Neuron (in vitro differentiated cells): ENCODE data around the gene GALNT6.

Experiments used
- H2AFZ ChIP-seq: one replicate; pipeline ENCODE4 v1.6.1; 2013; ENCODE audit warnings: low read depth, mild to moderate bottlenecking, inconsistent platforms, low read length, moderate library complexity
- H3K27me3 ChIP-seq: one replicate; pipeline ENCODE4 v1.6.1; 2013; ENCODE audit warnings: low read length; ENCODE audit not compliant: insufficient read depth
- H3K36me3 ChIP-seq: one replicate; pipeline ENCODE4 v1.6.1; 2013; ENCODE audit warnings: low read length; ENCODE audit not compliant: insufficient read depth
- H3K4me1 ChIP-seq: one replicate; pipeline ENCODE4 v1.6.1; 2013; ENCODE audit warnings: low read length; ENCODE audit not compliant: insufficient read depth
- H3K4me3 ChIP-seq: 2 replicates; pipeline ENCODE4 v1.5.1; 2013; ENCODE audit warnings: mild to moderate bottlenecking, low read length, moderate library complexity
- H3K9me3 ChIP-seq: one replicate; pipeline ENCODE4 v1.6.1; 2013; ENCODE audit warnings: low read length

The GALNT6 gene

DNA sequence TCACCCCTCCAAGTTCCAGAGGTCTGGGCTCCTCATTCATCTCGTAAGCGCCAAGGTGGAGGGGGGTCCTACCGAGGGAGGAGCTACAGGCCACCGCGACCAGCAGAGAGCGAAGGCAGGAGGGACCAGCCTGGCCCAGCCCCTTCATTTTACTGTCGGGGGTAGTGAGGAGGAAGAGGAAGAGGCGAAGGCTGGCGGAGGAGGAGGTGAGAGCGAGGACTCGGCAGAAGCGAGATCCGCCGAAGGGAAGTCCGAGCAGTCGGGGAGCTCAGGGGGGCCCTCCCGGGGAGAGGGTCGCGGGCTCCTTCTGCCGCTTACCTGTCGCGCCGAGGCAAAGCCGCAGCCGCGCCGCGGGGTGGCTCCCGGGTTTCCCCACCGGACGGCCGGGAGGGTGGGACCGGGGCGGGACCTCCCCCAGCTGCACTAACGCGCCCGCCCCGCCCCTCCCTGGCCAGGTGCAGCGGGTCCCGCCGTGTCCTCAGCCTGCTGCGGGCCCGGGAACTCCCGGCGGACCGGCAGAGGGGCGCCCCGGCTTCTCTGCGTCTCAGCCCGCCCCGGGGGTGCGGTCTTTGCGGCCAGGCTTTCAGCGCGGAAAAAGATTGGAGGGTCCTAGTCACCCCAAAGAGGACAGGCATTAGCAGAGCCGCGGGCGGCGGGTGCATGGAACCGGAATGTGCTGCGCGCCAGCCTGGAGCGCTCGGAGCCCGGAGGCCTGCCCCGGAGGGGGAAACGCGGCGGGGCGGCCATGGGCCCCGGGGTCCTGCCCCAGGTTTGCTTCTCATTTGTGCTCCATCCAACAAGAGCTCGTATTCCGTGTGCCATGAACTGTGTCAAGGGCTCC, at the start of gene GALNT6:
Gene GALNT6 (minus strand): TSS at position 124 of the 841 bp plus-strand sequence. CDS start 11,625 bp downstream, outside the sequence.
- Histone ChIP-seq H3K4me1 (peaks cover 4% of the 10 kb centered on the region), H3K9me3 (peaks cover 4% of the 10 kb centered on the region), H3K27me3 (peaks cover 85% of the 10 kb centered on the region), H2AFZ (no peak within 1 kb of the TSS), H3K4me3 (peak within 1 kb of the TSS; percentile 15), H3K36me3 (no peaks in the 10 kb centered on the region)

- no peaks in the 10 kb centered on the region for H3K36me3 ChIP-seq
- H2AFZ ChIP-seq = no peak overlapping the region
- peaks cover 19% of the 10 kb centered on the region for H3K4me1 ChIP-seq
- H3K4me3 ChIP-seq = no peak overlapping the region
- no peaks in the 10 kb centered on the region for H3K9me3 ChIP-seq
- H3K27me3 ChIP-seq = no peaks in the 10 kb centered on the region
These were observed 48.1 kb upstream of the GALNT6 start for GRCh38 chr12:51439330-51439729.

- no peak overlapping the region for H3K4me3 ChIP-seq
- H3K36me3 ChIP-seq = no peaks in the 10 kb centered on the region
- no peaks in the 10 kb centered on the region for H3K9me3 ChIP-seq
- no peaks in the 10 kb centered on the region for H3K27me3 ChIP-seq
- H2AFZ ChIP-seq = no peak overlapping the region
- peaks cover 17% of the 10 kb centered on the region for H3K4me1 ChIP-seq
These were observed 46.2 kb upstream of the GALNT6 start for GRCh38 chr12:51437431-51437830.

- Histone ChIP-seq H3K9me3 (no peaks in the 10 kb centered on the region), H3K27me3 (no peaks in the 10 kb centered on the region), H3K4me1 (peaks cover 4% of the 10 kb centered on the region), H3K4me3 (no peak overlapping the region), H2AFZ (no peak overlapping the region), H3K36me3 (no peaks in the 10 kb centered on the region)
These were observed 43.1 kb upstream of the GALNT6 start for GRCh38 chr12:51434305-51434704.

DNA sequence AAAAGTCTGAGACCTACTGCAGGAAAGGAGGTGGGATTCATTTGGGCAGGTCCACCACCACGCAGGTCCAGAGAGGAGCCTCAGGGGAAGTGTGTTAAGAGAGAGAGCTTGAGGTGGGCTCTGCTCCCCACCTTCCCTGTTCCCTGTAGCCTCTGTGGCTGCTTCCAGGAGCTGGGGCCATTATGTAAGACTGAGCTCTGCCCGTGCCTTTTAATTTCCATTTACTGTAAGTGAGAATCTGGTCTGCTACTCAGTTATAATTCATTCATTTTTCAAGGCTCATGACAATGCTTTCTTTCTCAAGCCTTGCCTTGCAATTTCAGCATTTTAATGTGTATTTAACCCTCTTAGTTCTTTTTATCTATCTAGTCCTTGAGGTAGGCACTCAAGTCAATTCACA, 41.7 kb upstream of the GALNT6 start:
- no peak overlapping the region for H2AFZ ChIP-seq
- H3K4me1 ChIP-seq = peaks cover 4% of the 10 kb centered on the region
- H3K4me3 ChIP-seq = no peak overlapping the region
- H3K27me3 ChIP-seq = no peaks in the 10 kb centered on the region
- H3K9me3 ChIP-seq = no peaks in the 10 kb centered on the region
- no peaks in the 10 kb centered on the region for H3K36me3 ChIP-seq

DNA sequence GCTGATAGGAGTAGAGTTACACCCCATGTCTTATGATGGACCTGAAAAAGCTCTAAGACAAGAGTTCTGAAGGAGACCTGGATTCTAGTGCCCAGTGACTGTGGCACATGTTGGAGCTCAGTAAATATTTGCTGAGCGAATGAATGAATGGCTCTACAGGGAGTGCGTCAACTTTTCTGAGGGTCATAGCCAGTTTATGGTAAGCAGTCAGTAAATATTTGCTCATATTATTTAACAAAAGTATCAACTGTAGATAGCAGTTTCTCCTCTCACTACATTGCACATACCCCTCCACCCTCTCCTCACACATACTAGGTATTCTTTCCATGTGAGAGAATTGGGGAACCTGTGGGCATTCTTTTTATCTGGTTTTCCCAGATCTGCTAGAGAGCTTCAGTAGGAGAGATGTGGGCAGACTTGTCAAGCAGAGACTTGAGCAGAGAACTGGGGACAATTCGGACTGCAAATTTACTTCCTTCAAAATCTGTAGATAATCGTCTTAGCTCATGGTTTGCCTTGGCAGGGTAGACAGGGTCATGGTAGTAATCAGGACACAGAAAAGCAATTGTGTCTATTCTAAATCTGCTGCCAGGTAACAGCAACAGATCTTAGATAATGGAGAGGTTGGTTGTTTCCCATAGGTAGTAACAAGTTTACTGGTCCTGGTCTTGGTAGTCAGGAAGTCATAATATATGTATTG, 39.1 kb upstream of the GALNT6 start:
- no peak overlapping the region for H2AFZ ChIP-seq
- no peaks in the 10 kb centered on the region for H3K36me3 ChIP-seq
- H3K9me3 ChIP-seq = no peaks in the 10 kb centered on the region
- no peaks in the 10 kb centered on the region for H3K27me3 ChIP-seq
- H3K4me1 ChIP-seq = peaks cover 11% of the 10 kb centered on the region
- no peak overlapping the region for H3K4me3 ChIP-seq

GRCh38 chr12:51429700-51430099, 38.5 kb upstream of the GALNT6 start:
- H3K27me3 ChIP-seq = no peaks in the 10 kb centered on the region
- no peak overlapping the region for H3K4me3 ChIP-seq
- no peaks in the 10 kb centered on the region for H3K9me3 ChIP-seq
- H3K36me3 ChIP-seq = no peaks in the 10 kb centered on the region
- H2AFZ ChIP-seq = no peak overlapping the region
- H3K4me1 ChIP-seq = peaks cover 12% of the 10 kb centered on the region

GRCh38 chr12:51428256-51428655, 37.0 kb upstream of the GALNT6 start:
- H3K36me3 ChIP-seq = no peaks in the 10 kb centered on the region

DNA sequence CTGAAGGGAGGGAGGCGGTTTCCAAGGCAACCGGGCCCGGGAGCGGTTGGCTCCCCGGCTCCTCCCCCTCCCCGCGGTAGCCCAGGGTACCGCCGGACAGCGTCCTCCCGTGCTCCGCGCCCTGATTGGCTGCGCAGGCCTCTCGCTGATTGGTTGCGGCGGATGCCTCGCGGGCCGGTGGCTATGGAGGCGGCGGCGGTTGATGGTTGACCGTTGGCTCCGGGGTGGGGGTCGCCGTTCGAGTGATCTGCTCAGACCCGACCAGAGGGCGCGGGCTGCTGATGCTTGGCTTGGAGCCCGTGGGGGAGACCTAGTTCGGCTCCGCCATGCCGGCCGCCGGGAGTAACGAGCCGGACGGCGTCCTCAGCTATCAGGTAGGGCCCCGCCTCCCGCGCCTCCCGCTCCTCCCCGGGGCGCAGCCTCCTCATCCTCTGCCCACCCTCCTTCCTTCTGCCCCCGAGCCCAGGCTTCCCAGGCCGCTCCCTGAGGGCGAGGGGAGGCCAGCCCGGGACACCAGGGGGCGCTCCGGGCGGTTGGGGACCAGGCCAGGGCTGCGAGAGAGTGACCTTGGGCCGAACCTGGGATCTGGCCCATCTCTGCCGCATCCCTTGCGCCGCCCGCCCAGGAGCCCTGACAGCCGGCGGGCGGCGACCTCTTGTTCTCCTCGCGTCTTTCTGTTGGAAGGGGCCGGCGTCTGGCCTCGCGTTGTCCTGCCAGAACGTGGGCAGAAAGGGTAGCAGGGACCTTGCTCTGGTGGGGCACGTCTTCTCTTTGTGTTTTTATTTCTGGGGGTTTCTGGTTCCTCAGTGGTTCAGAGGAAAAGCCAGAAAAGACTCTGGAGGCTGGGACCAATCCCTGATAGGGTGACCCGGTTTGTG, 33.7 kb upstream of the GALNT6 start, which contains the start of gene SLC4A8:
Gene SLC4A8 (plus strand): TSS at position 170 of the 878 bp plus-strand sequence. CDS start 157 bp downstream, at position 327.
- H3K4me1 ChIP-seq = peaks cover 29% of the 10 kb centered on the region
- peak within 1 kb of the TSS; percentile 77 for H2AFZ ChIP-seq
- no peaks in the 10 kb centered on the region for H3K36me3 ChIP-seq
- H3K9me3 ChIP-seq = no peaks in the 10 kb centered on the region
- H3K27me3 ChIP-seq = no peaks in the 10 kb centered on the region
- H3K4me3 ChIP-seq = peak within 1 kb of the TSS; percentile 66

More at GRCh38 chr12:51428256-51428655, 37.0 kb upstream of the GALNT6 start:
- H3K9me3 ChIP-seq = no peaks in the 10 kb centered on the region
- no peak overlapping the region for H3K4me3 ChIP-seq
- H2AFZ ChIP-seq = no peak overlapping the region
- peaks cover 16% of the 10 kb centered on the region for H3K4me1 ChIP-seq
- no peaks in the 10 kb centered on the region for H3K27me3 ChIP-seq

GRCh38 chr12:51424094-51424661, 33.0 kb upstream of the GALNT6 start:
- Histone ChIP-seq H3K4me1 (peaks cover 36% of the 10 kb centered on the region), H3K27me3 (no peaks in the 10 kb centered on the region), H3K9me3 (no peaks in the 10 kb centered on the region), H3K4me3 (peak overlapping the region; percentile 36), H3K36me3 (no peaks in the 10 kb centered on the region), H2AFZ (peak overlapping the region; percentile 65)

GRCh38 chr12:51421266-51421884, 30.2 kb upstream of the GALNT6 start:
- H3K4me3 ChIP-seq = no peak overlapping the region
- no peak overlapping the region for H2AFZ ChIP-seq
- peaks cover 41% of the 10 kb centered on the region for H3K4me1 ChIP-seq
- H3K9me3 ChIP-seq = no peaks in the 10 kb centered on the region
- H3K27me3 ChIP-seq = no peaks in the 10 kb centered on the region
- H3K36me3 ChIP-seq = no peaks in the 10 kb centered on the region
